ENCODE measurements around the gene MERTK. TPM values are rescaled to one million over a fixed set of nuclear protein-coding genes. Genes with fewer than 3 reads are reported as not detected.

MERTK gene
- total and polyA plus RNA-seq, 2 donors (not counting 1 experiment from before 2014, with no cell fraction given), result 0.34 to 6.6 TPM

- Histone ChIP-seq H3K79me2 (ENCODE audit: control insufficient read depth, insufficient read depth, low read length) (no peaks in the 10 kb centered on the region), H3K4me1 (ENCODE audit: control insufficient read depth, extremely low read depth, insufficient read depth, low read length) (peaks cover 6% of the 10 kb centered on the region), H2AFZ (ENCODE audit: low read length) (no peak overlapping the region), H3K4me2 (ENCODE audit: extremely low read depth, insufficient read depth, low read length) (no peak overlapping the region), H3K9me3 (ENCODE audit: control insufficient read depth, insufficient read depth, low read depth, low read length) (no peaks in the 10 kb centered on the region), H3K27ac (ENCODE audit: insufficient read depth, low read length) (no peak overlapping the region), H4K20me1 (ENCODE audit: control insufficient read depth, extremely low read depth, insufficient read depth, low read length) (no peaks in the 10 kb centered on the region), H3K36me3 (ENCODE audit: control insufficient read depth, insufficient read depth, low read length) (no peaks in the 10 kb centered on the region), H3K27me3 (ENCODE audit: control insufficient read depth, insufficient read depth, low read length) (peaks cover 2% of the 10 kb centered on the region), H3K9ac (ENCODE audit: insufficient read depth, low read length) (no peak overlapping the region), H3K4me3 (replicated peaks in 1 of 4; ENCODE audit: control extremely low read depth in 1 of 4, insufficient read depth in 1 of 4, low read depth in 3 of 4, low read length in 4 of 4) (no peak overlapping the region)
- TF ChIP-seq, protein P1, sequence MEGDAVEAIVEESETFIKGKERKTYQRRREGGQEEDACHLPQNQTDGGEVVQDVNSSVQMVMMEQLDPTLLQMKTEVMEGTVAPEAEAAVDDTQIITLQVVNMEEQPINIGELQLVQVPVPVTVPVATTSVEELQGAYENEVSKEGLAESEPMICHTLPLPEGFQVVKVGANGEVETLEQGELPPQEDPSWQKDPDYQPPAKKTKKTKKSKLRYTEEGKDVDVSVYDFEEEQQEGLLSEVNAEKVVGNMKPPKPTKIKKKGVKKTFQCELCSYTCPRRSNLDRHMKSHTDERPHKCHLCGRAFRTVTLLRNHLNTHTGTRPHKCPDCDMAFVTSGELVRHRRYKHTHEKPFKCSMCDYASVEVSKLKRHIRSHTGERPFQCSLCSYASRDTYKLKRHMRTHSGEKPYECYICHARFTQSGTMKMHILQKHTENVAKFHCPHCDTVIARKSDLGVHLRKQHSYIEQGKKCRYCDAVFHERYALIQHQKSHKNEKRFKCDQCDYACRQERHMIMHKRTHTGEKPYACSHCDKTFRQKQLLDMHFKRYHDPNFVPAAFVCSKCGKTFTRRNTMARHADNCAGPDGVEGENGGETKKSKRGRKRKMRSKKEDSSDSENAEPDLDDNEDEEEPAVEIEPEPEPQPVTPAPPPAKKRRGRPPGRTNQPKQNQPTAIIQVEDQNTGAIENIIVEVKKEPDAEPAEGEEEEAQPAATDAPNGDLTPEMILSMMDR (conservative IDR thresholded peaks at IDR 0.05 in 1 of 2, IDR thresholded peaks at IDR 0.05 in 1 of 2; ENCODE audit: low read depth in 1 of 2, low read length in 2 of 2), result no peak
- TF ChIP-seq EZH2 (IDR thresholded peaks at IDR 0.05; ENCODE audit: low read length, missing control alignments), result no peak
- DNase-seq (ENCODE audit: low read depth in 2 of 2), result no peak
Observed at GRCh38 chr2:111978452-111979170, 80.2 kb downstream of the MERTK start.

- TF ChIP-seq, protein P1 (conservative IDR thresholded peaks at IDR 0.05 in 1 of 2, IDR thresholded peaks at IDR 0.05 in 1 of 2; ENCODE audit: low read depth in 1 of 2, low read length in 2 of 2), result no peak
- TF ChIP-seq EZH2 (IDR thresholded peaks at IDR 0.05; ENCODE audit: low read length, missing control alignments), result no peak
- H3K27me3 ChIP-seq (ENCODE audit: control insufficient read depth, insufficient read depth, low read length), result peaks cover 2% of the 10 kb centered on the region
- no peaks in the 10 kb centered on the region for H3K9me3 ChIP-seq (ENCODE audit: control insufficient read depth, insufficient read depth, low read depth, low read length)
- H3K27ac ChIP-seq (ENCODE audit: insufficient read depth, low read length), result no peak overlapping the region
- no peak overlapping the region for H3K4me3 ChIP-seq (replicated peaks in 1 of 4; ENCODE audit: control extremely low read depth in 1 of 4, insufficient read depth in 1 of 4, low read depth in 3 of 4, low read length in 4 of 4)
- DNase-seq (ENCODE audit: low read depth in 2 of 2), result no peak
- H2AFZ ChIP-seq (ENCODE audit: low read length), result no peak overlapping the region
- no peaks in the 10 kb centered on the region for H3K79me2 ChIP-seq (ENCODE audit: control insufficient read depth, insufficient read depth, low read length)
- no peaks in the 10 kb centered on the region for H3K4me1 ChIP-seq (ENCODE audit: control insufficient read depth, extremely low read depth, insufficient read depth, low read length)
- no peaks in the 10 kb centered on the region for H3K36me3 ChIP-seq (ENCODE audit: control insufficient read depth, insufficient read depth, low read length)
- no peak overlapping the region for H3K9ac ChIP-seq (ENCODE audit: insufficient read depth, low read length)
- H3K4me2 ChIP-seq (ENCODE audit: extremely low read depth, insufficient read depth, low read length), result no peak overlapping the region
- H4K20me1 ChIP-seq (ENCODE audit: control insufficient read depth, extremely low read depth, insufficient read depth, low read length), result no peaks in the 10 kb centered on the region
Observed at GRCh38 chr2:111981666-111982065, 83.3 kb downstream of the MERTK start.

- H3K4me1 ChIP-seq (ENCODE audit: control insufficient read depth, extremely low read depth, insufficient read depth, low read length), result no peaks in the 10 kb centered on the region
- TF ChIP-seq, protein P1 (conservative IDR thresholded peaks at IDR 0.05 in 1 of 2, IDR thresholded peaks at IDR 0.05 in 1 of 2; ENCODE audit: low read depth in 1 of 2, low read length in 2 of 2), result no peak
- TF ChIP-seq EZH2 (IDR thresholded peaks at IDR 0.05; ENCODE audit: low read length, missing control alignments), result no peak
- H3K27ac ChIP-seq (ENCODE audit: insufficient read depth, low read length), result no peak overlapping the region
- no peak overlapping the region for H3K4me2 ChIP-seq (ENCODE audit: extremely low read depth, insufficient read depth, low read length)
- no peaks in the 10 kb centered on the region for H4K20me1 ChIP-seq (ENCODE audit: control insufficient read depth, extremely low read depth, insufficient read depth, low read length)
- no peak overlapping the region for H3K9ac ChIP-seq (ENCODE audit: insufficient read depth, low read length)
- H3K4me3 ChIP-seq (replicated peaks in 1 of 4; ENCODE audit: control extremely low read depth in 1 of 4, insufficient read depth in 1 of 4, low read depth in 3 of 4, low read length in 4 of 4), result no peak overlapping the region
- no peaks in the 10 kb centered on the region for H3K36me3 ChIP-seq (ENCODE audit: control insufficient read depth, insufficient read depth, low read length)
- H3K9me3 ChIP-seq (ENCODE audit: control insufficient read depth, insufficient read depth, low read depth, low read length), result no peaks in the 10 kb centered on the region
- no peak overlapping the region for H2AFZ ChIP-seq (ENCODE audit: low read length)
- H3K79me2 ChIP-seq (ENCODE audit: control insufficient read depth, insufficient read depth, low read length), result no peaks in the 10 kb centered on the region
- no peak for DNase-seq (ENCODE audit: low read depth in 2 of 2)
- H3K27me3 ChIP-seq (ENCODE audit: control insufficient read depth, insufficient read depth, low read length), result peaks cover 2% of the 10 kb centered on the region
Observed at GRCh38 chr2:111982822-111983221, 84.4 kb downstream of the MERTK start.
